A673 (cell line): ENCODE measurements around the gene DLGAP1. TPM values are rescaled to one million over a fixed set of nuclear protein-coding genes. Genes with fewer than 3 reads are reported as not detected.

Experiments
- BruUV-seq: library from RNA; stranded (reverse); fragments of 400-500 nt; replicated peaks from 2 replicates; lab custom pipeline; 2021; lab: Mats Ljungman, UMichigan
- CTCF ChIA-PET: fragments of 300-600 bp; sonication (Branson Sonifier 250); formaldehyde crosslinking; loops from one replicate; lab custom pipeline; 2022; ENCODE audit warnings: antibody characterized with exemption; lab: Charles Lee
- POLR2A ChIA-PET: fragments of 300-600 bp; sonication (Branson Sonifier 250); formaldehyde crosslinking; loops from one replicate; lab custom pipeline; 2022; ENCODE audit warnings: antibody characterized with exemption; ENCODE audit not compliant: low non-redundant PET; lab: Charles Lee
- DNase-seq: peaks from one replicate; pipeline ENCODE4 v3.0.0-alpha.2; 2015; ENCODE audit warnings: low spot score
- H3K27ac ChIP-seq: fragments of 200-600 bp; sonication (generic); 2 replicates; pipeline ENCODE4 v1.5.1; 2016; ENCODE audit warnings: mixed run types, low read depth, mild to moderate bottlenecking, mixed read lengths, antibody characterized with exemption, low read length; ENCODE audit not compliant: poor library complexity, severe bottlenecking
- H3K27me3 ChIP-seq: fragments of 200-600 bp; sonication (generic); replicated peaks from 2 replicates; pipeline ENCODE4 v1.6.1; 2017; ENCODE audit warnings: mixed run types, low read depth, mild to moderate bottlenecking, mixed read lengths, antibody characterized with exemption, low read length; ENCODE audit not compliant: insufficient read depth, poor library complexity
- H3K36me3 ChIP-seq: fragments of 200-600 bp; sonication (generic); 2 replicates; pipeline ENCODE4 v1.6.1; 2016; ENCODE audit warnings: mixed run types, mild to moderate bottlenecking, mixed read lengths, antibody characterized with exemption, low read length; ENCODE audit not compliant: insufficient read depth, poor library complexity, severe bottlenecking
- H3K4me1 ChIP-seq: fragments of 200-600 bp; sonication (generic); 2 replicates; pipeline ENCODE4 v1.6.1; 2017; ENCODE audit warnings: mixed run types, mild to moderate bottlenecking, mixed read lengths, antibody characterized with exemption, low read length; ENCODE audit not compliant: insufficient read depth, poor library complexity, severe bottlenecking
- H3K4me3 ChIP-seq: fragments of 200-600 bp; sonication (generic); 2 replicates; pipeline ENCODE4 v1.5.1; 2016; ENCODE audit warnings: low read depth, mixed run types, mild to moderate bottlenecking, mixed read lengths, low read length; ENCODE audit not compliant: poor library complexity, severe bottlenecking
- H3K9me3 ChIP-seq: fragments of 200-600 bp; sonication (generic); 2 replicates; pipeline ENCODE4 v1.6.1; 2016; ENCODE audit warnings: mixed run types, low read depth, mild to moderate bottlenecking, mixed read lengths, antibody characterized with exemption, low read length; ENCODE audit not compliant: poor library complexity, severe bottlenecking
- EZH2 ChIP-seq: fragments of 200-600 bp; sonication (generic); IDR thresholded peaks from 2 replicates; pipeline ENCODE4 v1.6.1; 2017; ENCODE audit warnings: borderline replicate concordance, low read depth, mild to moderate bottlenecking, mixed read lengths, antibody characterized with exemption, low read length; ENCODE audit not compliant: poor library complexity, severe bottlenecking
- intact Hi-C: fragments of 100-400 bp; cut with micrococcal nuclease; formaldehyde crosslinking; loops from one replicate; pipeline ENCODE4 v1.10.0; 2022; ENCODE audit not compliant: unreplicated experiment
- total RNA-seq: library from RNA; stranded (reverse); gene quantifications from 2 replicates; pipeline ENCODE4 v1.2.3, GENCODE V29; 2021
- TF ChIP-seq, protein P1 (sequence below): fragments of 300-800, 200-600 bp; sonication (generic); conservative IDR thresholded peaks from 2 replicates; pipeline ENCODE4 v1.5.1; 2017; ENCODE audit warnings: low read depth, mild to moderate bottlenecking, antibody characterized with exemption, low read length, moderate library complexity, mixed read lengths

The DLGAP1 gene
- total RNA-seq, 1 experiment from 2014 or later: 135 TPM

DNA sequence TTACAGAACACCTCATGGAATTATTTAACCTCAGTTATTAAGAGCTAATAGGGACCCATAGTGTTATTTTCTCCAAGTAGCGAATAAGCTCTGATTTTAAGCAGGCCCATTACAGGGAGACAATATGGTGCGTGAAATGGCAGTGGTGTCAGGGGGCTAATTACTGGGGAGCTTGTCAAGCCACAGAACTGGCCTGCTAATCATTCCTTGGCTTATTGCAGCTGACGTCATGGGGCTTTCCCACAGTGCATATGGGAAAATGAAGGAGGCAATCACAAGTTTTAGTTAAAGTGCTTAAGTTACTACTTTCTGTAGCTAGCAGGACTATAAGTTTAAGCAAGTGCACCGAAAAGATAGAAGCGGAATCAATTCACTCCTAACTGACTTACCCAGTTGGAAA, 742.6 kb downstream of the DLGAP1 start:
- H3K27me3 ChIP-seq: no peaks in the 10 kb centered on the region
- ChIA-PET CTCF (no interaction called here), POLR2A (no interaction called here)
- no peaks in the 10 kb centered on the region for H3K9me3 ChIP-seq
- H3K4me1 ChIP-seq: peaks cover 52% of the 10 kb centered on the region
- BruUV-seq: no TSS peak
- H3K27ac ChIP-seq: peak overlapping the region; percentile 23
- DNase-seq: no peak
- intact Hi-C loops: no loop called here
- peaks cover 52% of the 10 kb centered on the region for H3K36me3 ChIP-seq
- no peak for TF ChIP-seq EZH2
- TF ChIP-seq, protein P1, sequence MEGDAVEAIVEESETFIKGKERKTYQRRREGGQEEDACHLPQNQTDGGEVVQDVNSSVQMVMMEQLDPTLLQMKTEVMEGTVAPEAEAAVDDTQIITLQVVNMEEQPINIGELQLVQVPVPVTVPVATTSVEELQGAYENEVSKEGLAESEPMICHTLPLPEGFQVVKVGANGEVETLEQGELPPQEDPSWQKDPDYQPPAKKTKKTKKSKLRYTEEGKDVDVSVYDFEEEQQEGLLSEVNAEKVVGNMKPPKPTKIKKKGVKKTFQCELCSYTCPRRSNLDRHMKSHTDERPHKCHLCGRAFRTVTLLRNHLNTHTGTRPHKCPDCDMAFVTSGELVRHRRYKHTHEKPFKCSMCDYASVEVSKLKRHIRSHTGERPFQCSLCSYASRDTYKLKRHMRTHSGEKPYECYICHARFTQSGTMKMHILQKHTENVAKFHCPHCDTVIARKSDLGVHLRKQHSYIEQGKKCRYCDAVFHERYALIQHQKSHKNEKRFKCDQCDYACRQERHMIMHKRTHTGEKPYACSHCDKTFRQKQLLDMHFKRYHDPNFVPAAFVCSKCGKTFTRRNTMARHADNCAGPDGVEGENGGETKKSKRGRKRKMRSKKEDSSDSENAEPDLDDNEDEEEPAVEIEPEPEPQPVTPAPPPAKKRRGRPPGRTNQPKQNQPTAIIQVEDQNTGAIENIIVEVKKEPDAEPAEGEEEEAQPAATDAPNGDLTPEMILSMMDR: no peak
- no peak overlapping the region for H3K4me3 ChIP-seq

DNA sequence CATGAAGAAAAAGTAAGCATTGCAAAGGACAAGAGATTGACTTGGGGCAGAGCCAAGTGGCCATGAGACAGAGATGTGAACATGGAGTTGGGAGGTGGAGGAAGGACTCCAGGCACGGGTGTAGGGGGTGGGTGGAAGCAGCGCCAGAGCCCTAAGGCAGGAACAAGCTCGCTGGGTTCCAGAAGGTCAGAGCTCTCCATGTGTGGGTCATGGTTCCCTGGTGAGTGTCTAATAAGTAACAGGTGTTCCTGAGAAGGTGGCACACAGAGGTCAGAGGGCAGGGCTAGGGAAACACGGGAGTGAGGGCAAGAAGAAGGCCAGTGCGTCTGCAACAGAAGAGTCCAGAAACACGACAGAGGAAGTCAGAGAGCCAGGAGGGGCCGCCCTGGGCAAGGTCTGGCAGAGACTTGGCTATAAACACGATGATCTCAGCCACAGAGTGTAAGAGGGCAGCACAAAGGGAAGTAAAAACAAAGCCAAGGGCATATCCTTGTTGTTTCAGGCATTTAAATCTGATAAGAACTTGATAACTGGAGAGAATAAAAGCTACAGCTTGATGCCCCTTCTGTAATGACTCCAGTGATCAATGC, 744.3 kb downstream of the DLGAP1 start:
- DNase-seq: no peak
- H3K4me1 ChIP-seq: peaks cover 37% of the 10 kb centered on the region
- H3K4me3 ChIP-seq: no peak overlapping the region
- H3K36me3 ChIP-seq: peaks cover 56% of the 10 kb centered on the region
- ChIA-PET POLR2A (no interaction called here), CTCF (no interaction called here)
- no TSS peak for BruUV-seq
- TF ChIP-seq, protein P1: no peak
- TF ChIP-seq EZH2: no peak
- intact Hi-C loops: no loop called here
- H3K27ac ChIP-seq: peak overlapping the region; percentile 20
- no peaks in the 10 kb centered on the region for H3K9me3 ChIP-seq
- H3K27me3 ChIP-seq: no peaks in the 10 kb centered on the region

DNA sequence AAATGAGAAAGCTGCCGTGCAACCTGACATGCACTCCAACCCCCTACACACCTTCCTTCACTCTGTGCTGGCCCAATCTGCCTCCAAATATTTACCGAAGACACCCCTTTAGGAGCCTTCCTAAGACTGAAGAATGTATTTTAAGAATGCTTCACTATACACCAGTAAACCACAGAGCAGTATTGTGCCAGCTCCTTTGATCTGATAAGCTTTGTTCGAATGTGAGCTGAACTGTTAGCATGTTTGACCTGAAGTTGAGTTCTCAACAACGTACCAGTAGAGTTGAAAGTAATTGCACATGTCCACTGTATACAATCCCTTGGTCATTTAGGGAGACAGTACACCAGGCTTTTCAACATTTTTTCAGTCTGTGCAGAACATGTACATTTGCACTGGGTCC, 745.9 kb downstream of the DLGAP1 start:
- DNase-seq: no peak
- Histone ChIP-seq H3K27me3 (no peaks in the 10 kb centered on the region), H3K4me1 (peaks cover 37% of the 10 kb centered on the region), H3K9me3 (no peaks in the 10 kb centered on the region), H3K4me3 (no peak overlapping the region), H3K36me3 (peaks cover 54% of the 10 kb centered on the region), H3K27ac (peak overlapping the region; percentile 20)
- intact Hi-C loops: no loop called here
- BruUV-seq: no TSS peak
- ChIA-PET CTCF (no interaction called here), POLR2A (interaction anchor here (0.5 kb wide), 1 partner anchor 495 kb away, joined by 4 read pairs; no protein-coding TSS in a partner anchor)
- TF ChIP-seq, protein P1: no peak
- TF ChIP-seq EZH2: no peak
